GM19397 (cell line): ENCODE results near the gene SUPT6H.
"Not testable (repeated sequence)": the region's sequence is repeated elsewhere in the genome, so short reads cannot be mapped to it uniquely, and the experiment has no call there.

Experiments
- ATAC-seq: cut with Tn5 transposase; IDR thresholded peaks from one replicate; pipeline ENCODE4 v1.9.1; 2021; ENCODE audit warnings: mild to moderate bottlenecking, moderate library complexity; ENCODE audit not compliant: unreplicated experiment

SUPT6H gene

GRCh38 chr17:28717578-28718332 lies 55.8 kb downstream of the SUPT6H start, which contains the start of gene RAB34:
RAB34 (minus strand) TSS chr17:28717868; CDS start chr17:28717266, 602 bp downstream.
- no peak for ATAC-seq

DNA sequence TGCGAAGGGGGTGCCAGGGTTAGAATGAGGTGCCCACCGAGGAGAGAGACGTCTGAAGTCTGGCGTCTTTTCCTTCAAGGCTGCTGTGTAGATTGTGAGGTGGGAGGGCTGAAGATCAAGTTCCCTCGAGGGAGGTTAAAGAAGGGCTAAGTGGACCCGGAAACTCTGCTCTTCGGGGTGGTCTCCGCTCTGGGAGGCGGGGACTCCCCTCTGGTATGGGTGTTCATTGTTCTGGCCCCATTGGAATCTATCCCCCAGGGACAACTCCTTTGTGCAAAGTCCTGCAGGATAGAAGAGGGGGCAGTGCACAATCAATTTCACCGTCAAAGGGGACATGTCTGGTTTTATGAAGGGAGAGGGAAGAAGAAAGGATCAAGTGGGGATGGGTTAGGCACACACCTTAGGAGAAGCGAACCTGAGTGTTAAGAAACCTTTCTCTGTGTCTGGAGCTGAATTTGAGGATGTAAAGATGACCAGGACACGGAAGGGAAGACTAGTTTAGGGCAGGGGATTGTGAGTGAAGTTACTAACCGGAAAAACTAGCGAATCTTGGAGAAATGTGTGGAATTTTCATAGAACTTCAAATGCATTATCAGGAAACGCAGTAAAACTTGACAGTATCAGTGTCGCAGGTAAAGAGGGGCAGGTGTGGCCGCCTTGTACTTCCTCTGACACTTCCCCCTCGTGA lies 56.5 kb downstream of the SUPT6H start:
- no peak for ATAC-seq

DNA sequence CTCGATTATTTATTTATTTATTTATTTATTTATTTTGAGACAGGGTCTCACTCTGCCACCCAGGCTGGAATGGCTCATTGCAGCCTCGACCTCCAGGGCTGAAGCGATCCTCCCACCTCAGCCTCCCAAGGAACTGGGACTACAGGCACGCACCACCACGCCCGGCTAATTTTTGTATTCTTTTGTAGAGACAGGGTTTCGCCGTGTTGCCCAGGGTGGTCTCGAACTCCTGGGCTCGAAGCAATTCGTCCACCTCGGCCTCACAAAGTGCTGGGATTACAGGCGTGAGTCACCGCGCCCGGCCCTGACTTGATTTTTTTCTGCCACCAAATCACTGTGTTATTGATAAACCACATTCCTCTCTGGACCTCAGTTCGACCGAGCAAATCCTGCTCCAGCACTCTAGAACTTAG lies 57.0 kb downstream of the SUPT6H start:
- ATAC-seq = peak; percentile 7

DNA sequence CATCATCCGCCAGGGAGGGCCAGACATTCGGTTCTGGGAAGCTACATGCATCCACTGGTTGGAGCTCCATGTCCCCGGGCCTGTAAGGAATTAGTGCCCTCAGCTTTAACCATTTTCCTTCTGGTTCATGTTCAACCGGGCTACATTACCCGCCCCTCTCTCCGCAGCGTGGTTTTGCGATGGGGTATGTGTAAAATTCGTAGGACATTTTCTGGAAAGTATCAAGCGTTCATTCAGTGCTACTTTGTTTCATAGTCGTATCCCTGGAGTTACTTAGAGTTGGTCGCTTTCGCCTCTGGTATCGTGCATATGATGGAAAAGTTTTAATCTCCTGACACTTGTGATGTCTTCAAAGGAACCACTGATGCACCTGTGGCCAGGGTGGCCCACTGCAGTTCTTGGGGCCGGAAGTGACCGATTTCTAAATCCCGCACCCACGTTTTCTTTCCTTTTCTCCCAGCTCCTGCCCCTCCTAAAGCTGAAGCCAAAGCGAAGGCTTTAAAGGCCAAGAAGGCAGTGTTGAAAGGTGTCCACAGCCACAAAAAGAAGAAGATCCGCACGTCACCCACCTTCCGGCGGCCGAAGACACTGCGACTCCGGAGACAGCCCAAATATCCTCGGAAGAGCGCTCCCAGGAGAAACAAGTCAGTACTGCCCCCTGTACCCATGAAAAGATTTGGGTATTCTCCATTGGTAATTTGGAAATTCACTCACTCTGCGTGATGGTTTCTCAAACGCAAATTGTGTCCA lies 58.4 kb downstream of the SUPT6H start:
- no peak for ATAC-seq

DNA sequence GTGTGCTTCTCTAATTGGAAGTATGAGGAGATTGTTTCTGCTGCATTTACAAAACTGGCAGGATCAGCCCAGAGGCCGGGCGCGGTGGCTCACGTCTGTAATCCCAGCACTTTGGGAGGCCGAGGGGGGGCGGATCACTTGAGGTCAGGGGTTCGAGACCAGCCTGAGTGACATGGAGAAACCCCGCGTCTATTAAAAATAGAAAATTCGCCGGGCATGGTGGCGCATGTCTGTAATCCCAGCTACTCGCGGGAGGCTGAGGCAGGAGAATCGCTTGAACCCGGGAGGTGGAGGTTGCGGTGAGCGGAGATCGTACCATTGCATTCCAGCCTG lies 59.0 kb downstream of the SUPT6H start:
- not testable (repeated sequence) for ATAC-seq

- no peak for ATAC-seq
These were observed 60.6 kb downstream of the SUPT6H start for GRCh38 chr17:28722417-28723158.

DNA sequence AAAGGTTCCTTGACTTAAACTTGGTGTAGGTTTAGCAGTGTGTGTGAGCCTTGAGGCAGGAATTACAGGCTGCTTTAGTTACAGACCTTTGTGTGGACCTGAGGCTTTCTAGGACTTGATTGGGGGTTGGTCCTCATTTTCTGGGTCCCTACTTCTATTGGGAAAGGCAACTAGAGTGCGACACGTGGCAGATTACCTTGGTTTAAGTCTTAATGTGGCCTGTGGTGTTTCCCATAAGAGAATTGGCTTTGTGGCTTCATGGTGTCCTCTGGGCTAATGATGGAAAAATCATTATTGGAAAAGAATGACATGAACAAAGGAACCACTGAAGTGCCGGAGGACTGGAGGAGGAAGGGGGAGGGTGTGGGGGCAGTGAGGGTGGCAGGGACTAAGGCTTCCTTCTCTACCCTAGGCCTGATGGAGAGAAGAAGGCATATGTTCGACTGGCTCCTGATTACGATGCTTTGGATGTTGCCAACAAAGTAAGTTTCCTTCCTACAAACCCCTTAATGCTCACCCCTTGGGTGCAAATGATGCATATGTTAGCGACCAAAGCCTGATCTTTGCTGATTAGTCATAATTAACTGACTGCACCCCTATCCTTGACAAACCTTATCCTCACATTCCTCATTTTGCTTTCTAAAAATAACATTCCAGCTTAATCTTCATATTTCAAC lies 61.3 kb downstream of the SUPT6H start:
- ATAC-seq = no peak

DNA sequence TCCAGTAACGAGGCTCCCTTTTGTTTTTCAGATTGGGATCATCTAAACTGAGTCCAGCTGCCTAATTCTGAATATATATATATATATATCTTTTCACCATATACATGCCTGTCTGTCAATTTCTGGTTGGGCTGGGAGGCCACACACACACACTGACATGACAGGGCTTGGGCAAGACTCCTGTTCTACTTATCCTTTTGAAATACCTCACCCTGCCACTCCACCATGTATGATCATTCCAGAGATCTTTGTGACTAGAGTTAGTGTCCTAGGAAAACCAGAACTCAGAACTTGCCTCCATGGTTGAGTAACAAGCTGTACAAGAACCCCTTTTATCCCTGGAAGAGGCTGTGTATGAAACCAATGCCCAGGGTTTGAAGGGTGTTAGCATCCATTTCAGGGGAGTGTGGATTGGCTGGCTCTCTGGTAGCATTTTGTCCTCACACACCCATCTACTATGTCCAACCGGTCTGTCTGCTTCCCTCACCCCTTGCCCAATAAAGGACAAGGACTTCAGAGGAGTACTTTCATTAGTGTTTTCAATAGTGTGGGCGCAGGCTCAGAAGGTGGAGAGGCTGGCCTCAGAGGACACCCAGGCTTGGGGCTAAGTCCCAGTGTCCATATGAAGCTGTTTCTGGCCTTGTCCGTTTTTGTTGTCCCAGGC lies 62.0 kb downstream of the SUPT6H start:
- ATAC-seq = not testable (repeated sequence)

DNA sequence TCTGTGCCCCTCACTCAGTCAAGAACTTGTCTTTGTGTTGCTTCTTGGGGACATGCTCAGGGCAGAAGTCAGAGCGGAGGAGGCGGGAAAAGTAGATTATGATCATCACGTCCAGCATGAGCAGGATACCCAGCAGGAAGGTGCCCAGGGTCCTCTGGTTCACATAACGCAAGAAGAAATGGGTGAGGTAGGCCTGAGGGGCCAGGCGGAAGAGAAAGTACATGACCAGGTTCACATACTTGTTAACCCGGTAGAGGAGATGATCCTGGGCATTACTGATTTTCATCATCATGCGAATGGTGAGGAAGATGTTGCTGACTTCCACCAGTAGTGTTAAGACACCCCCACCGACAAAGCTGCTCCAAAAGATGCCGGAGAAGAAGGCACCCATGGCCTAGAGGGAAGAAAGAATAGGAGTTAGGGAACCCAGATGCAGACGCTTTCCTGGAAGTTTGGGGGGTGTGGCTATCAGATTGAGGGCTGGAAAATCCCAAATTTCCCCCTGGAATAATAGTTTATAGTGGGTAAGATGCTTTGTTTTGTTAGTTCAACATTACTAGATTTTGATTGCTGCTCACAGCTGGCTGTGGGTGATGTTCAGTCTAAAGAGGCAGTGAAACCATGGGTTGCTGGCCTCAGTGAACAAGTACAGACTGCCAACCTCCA lies 62.6 kb downstream of the SUPT6H start:
- ATAC-seq = no peak

- no peak for ATAC-seq
These were observed 63.2 kb downstream of the SUPT6H start for GRCh38 chr17:28725166-28725659.

DNA sequence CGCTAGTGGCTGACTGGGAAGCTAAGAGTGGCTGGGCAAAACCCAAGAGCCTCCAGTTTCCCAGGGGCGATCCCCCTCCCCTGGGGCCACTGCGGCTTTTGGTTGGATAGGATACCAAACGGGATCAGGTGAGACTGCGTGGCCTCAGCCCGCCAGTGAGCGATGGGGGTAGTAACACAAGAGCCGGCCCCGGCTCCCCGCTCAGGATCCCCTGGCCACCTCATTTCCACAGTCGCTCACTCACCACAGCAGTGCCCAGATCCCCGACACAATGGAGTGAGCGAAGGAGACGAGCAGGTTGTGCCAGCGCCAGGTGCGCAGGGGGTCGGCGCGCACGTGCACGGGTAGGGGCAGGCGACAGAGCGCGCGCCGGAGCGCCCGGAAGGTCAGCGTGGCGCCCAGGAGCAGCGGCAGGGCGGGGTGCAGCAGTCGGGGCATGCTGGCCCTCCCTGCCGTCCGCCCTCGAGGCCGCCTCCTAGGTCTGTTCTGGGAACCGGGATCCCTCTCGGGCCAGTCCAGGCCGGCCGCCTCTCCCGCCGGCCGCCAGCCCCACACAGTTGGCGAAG lies 63.7 kb downstream of the SUPT6H start:
- no peak for ATAC-seq

GRCh38 chr17:28726226-28726626 lies 64.2 kb downstream of the SUPT6H start, which contains the start of gene TLCD1:
TLCD1 (minus strand) TSS chr17:28726233; CDS start chr17:28726097, 136 bp downstream.
- no peak for ATAC-seq

GRCh38 chr17:28726627-28727491 lies 64.9 kb downstream of the SUPT6H start:
- ATAC-seq = peak; percentile 40

DNA sequence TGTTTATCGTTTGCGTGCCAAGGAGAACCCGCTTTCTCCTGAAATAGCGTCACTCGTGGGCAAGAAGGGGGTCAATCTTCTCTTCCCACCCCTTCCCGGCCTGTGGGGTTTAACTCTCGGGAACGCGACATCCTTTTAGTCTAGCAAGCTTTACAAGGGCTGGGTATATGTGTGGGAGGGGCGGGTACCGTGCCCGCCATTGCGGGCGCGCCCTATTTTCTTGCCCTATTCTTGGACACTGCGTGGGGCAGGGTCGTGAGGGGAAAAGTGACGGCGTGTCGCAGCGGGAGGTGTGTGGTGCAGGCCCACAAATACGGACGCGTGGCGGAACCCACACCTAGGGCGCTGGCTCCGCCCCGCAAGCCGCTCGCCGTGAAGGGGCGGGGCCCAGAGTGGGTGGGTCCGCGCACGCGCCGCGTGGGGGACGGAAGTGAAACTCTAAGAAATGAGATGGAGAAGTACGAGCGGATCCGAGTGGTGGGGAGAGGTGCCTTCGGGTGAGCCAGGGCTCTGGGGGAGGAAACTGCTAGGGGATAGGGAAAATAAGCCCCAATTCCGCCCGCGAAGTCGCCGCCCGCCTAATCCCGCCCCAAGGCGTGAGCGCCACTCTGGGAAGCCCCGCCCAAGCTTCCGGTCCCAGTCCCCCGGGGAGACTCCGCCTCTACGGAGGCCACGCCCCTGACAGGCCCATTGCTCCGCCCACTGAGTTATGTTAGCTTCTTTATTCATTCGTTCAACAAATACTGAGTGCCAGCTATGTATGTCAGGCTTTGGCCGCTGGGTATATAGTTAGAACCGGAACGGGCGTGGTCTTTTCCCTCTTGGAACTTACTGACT lies 66.6 kb downstream of the SUPT6H start, which contains the start of gene NEK8:
Gene NEK8, plus strand, starts transcription at position 425 of the 837 bp plus-strand sequence. Its CDS starts 26 bp downstream, at position 451.
- ATAC-seq = peak; percentile 46

DNA sequence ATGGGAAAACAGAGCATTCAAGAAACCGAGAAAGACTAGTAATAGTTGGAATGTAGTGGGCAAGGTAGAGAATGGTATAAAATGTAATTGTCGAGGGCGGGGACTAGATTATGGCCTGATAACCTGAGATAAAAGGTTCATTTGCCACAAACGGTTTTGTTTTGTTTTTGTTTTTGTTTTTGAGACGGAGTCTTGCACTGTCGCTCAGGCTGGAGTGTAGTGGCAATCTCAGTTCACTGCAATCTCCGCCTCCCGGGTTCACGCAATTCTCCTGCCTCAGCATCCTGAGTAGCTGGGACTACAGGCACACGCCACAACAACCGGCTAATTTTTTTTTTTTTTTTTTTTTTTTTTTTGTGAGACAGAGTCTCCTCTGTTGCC lies 67.9 kb downstream of the SUPT6H start:
- ATAC-seq = no peak

DNA sequence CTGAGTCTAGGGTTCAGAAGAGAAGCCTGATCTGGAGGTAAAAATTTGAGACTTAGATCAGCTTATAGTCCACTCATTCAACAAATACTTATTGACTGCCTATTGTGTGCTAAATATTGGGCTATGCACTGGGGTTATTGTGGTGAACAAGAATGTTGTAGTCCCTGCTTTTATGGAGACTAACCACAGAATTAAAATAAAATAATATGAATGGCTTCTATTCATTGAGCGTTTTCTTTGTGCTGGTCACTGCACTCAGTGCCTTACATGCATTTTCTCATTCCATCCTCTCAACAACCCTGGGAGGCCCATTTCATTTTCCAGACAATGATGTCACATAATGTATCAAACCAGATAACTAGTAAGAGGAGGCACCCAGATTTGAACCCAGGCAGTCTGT lies 71.3 kb downstream of the SUPT6H start:
- ATAC-seq = no peak

- no peak for ATAC-seq
These were observed 72.8 kb downstream of the SUPT6H start for GRCh38 chr17:28734712-28735241.
